ENCODE results near the gene TMC2. TPM values are rescaled to one million over a fixed set of nuclear protein-coding genes. Genes with fewer than 3 reads are reported as not detected.

TMC2 gene
- total RNA-seq, 1 experiment from 2014 or later = not detected

DNA sequence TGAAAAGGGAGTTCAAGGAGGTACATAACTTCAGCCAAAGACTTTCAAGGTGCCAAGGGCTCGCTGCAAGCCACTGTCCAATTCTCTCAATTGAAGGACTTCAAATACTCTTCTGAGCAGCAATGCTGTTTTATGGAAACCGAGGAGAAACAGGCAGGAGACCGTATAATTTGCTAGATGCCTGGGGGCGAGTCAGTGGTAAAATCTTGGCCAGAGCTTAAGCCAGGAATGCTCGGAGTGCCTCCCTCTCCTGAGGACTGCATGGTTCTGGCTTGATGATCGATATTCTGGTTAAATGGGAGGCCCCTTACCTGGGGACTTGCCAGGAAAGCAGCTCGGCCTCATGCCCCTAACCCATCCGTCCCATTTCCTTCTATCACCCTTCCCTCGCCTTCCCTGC is 80.3 kb downstream of the TMC2 start:
- Mint-ChIP-seq H3K4me1 (ENCODE audit: insufficient read depth, unreplicated experiment) (peaks cover 7% of the 10 kb centered on the region), H3K27ac (ENCODE audit: low read depth, unreplicated experiment) (no peak overlapping the region), H3K4me3 (ENCODE audit: unreplicated experiment) (no peak overlapping the region), H3K9me3 (ENCODE audit: unreplicated experiment) (peaks cover 17% of the 10 kb centered on the region), H3K27me3 (ENCODE audit: insufficient read depth, unreplicated experiment) (peaks cover 28% of the 10 kb centered on the region), H3K36me3 (ENCODE audit: insufficient read depth, unreplicated experiment) (no peaks in the 10 kb centered on the region)
- intact Hi-C loops (cut with micrococcal nuclease) = no loop called here
- TF ChIP-seq, protein P1, sequence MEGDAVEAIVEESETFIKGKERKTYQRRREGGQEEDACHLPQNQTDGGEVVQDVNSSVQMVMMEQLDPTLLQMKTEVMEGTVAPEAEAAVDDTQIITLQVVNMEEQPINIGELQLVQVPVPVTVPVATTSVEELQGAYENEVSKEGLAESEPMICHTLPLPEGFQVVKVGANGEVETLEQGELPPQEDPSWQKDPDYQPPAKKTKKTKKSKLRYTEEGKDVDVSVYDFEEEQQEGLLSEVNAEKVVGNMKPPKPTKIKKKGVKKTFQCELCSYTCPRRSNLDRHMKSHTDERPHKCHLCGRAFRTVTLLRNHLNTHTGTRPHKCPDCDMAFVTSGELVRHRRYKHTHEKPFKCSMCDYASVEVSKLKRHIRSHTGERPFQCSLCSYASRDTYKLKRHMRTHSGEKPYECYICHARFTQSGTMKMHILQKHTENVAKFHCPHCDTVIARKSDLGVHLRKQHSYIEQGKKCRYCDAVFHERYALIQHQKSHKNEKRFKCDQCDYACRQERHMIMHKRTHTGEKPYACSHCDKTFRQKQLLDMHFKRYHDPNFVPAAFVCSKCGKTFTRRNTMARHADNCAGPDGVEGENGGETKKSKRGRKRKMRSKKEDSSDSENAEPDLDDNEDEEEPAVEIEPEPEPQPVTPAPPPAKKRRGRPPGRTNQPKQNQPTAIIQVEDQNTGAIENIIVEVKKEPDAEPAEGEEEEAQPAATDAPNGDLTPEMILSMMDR (IDR thresholded peaks at IDR 0.05; ENCODE audit: unreplicated experiment) = no peak
- no peak for DNase-seq (ENCODE audit: unreplicated experiment)
- no TSS peak for BruUV-seq (replicated peaks)
- ChIA-PET CTCF (no interaction called here), POLR2A (no interaction called here)

DNA sequence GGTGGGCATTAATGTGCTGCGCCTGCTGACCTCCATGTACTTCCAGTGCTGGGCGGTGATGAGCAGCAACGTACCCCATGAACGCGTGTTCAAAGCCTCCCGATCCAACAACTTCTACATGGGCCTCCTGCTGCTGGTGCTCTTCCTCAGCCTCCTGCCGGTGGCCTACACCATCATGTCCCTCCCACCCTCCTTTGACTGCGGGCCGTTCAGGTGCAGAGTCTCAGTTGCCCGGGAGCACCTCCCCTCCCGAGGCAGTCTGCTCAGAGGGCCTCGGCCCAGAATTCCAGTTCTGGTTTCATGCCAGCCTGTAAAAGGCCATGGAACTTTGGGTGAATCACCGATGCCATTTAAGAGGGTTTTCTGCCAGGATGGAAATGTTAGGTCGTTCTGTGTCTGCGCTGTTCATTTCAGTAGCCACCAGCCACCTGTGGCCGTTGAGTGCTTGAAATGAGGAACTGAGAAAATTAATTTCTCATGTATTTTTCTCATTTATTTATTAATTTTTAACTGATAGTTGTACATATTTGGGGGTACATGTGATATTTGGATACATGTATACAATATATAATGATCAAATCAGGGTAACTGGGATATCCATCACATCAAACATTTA is 80.8 kb downstream of the TMC2 start:
- peaks cover 22% of the 10 kb centered on the region for H3K27me3 Mint-ChIP-seq (ENCODE audit: insufficient read depth, unreplicated experiment)
- CTCF ChIA-PET = no interaction called here
- intact Hi-C loops (cut with micrococcal nuclease) = no loop called here
- H3K4me1 Mint-ChIP-seq (ENCODE audit: insufficient read depth, unreplicated experiment) = peaks cover 7% of the 10 kb centered on the region
- H3K36me3 Mint-ChIP-seq (ENCODE audit: insufficient read depth, unreplicated experiment) = no peaks in the 10 kb centered on the region
- BruUV-seq (replicated peaks) = no TSS peak
- POLR2A ChIA-PET = no interaction called here
- no peak overlapping the region for H3K4me3 Mint-ChIP-seq (ENCODE audit: unreplicated experiment)
- no peak for DNase-seq (ENCODE audit: unreplicated experiment)
- TF ChIP-seq, protein P1 (IDR thresholded peaks at IDR 0.05; ENCODE audit: unreplicated experiment) = no peak
- H3K27ac Mint-ChIP-seq (ENCODE audit: low read depth, unreplicated experiment) = no peak overlapping the region
- peaks cover 17% of the 10 kb centered on the region for H3K9me3 Mint-ChIP-seq (ENCODE audit: unreplicated experiment)

DNA sequence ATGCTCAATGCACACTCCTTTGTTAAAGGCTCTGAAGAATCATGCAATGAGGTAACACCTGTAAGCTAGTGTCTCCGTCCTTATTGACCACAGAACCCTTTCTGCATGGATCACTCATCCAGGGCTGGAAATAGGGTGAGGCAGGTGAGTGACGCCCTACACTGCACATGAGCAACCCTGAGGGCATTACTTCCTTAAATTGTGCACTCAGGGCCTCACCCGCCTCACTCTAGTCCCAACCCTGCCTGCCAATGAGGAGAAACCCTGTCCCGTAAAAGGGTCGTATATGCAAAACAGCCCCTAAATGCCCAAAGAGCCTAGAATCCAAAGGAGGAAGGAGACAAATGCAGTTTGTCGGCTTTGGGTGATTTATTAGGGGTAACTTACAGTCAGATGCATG is 82.4 kb downstream of the TMC2 start:
- H3K27me3 Mint-ChIP-seq (ENCODE audit: insufficient read depth, unreplicated experiment) = peaks cover 20% of the 10 kb centered on the region

DNA sequence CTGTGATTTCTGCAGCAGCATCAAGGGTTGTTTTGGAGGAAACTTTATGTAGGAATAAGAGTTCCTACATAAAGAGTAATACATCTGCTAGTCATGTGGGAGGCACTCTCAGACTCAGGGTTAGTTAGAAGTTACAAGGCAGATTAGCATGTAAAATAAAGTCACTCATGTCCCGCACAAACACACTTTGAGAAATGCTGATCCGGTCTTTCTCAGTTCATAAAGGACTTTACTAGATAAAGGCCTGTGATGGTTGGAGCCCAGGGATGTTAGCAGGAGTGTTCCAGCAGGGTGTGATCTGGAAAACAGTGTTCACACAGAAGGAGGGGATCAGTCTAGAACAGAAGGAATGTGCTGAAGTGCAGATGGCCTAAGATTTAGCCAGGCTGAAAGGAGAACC is 83.0 kb downstream of the TMC2 start:
- H3K9me3 Mint-ChIP-seq (ENCODE audit: unreplicated experiment) = peaks cover 17% of the 10 kb centered on the region
- ChIA-PET CTCF (interaction anchor here (1.0 kb wide), 1 partner anchor 33 kb away, joined by 3 read pairs; no protein-coding TSS in a partner anchor), POLR2A (no interaction called here)
- H3K36me3 Mint-ChIP-seq (ENCODE audit: insufficient read depth, unreplicated experiment) = no peaks in the 10 kb centered on the region
- intact Hi-C loops (cut with micrococcal nuclease) = no loop called here
- H3K4me3 Mint-ChIP-seq (ENCODE audit: unreplicated experiment) = no peak overlapping the region
- H3K27me3 Mint-ChIP-seq (ENCODE audit: insufficient read depth, unreplicated experiment) = peaks cover 20% of the 10 kb centered on the region
- no TSS peak for BruUV-seq (replicated peaks)
- H3K4me1 Mint-ChIP-seq (ENCODE audit: insufficient read depth, unreplicated experiment) = peaks cover 7% of the 10 kb centered on the region
- TF ChIP-seq, protein P1 (IDR thresholded peaks at IDR 0.05; ENCODE audit: unreplicated experiment) = no peak
- no peak for DNase-seq (ENCODE audit: unreplicated experiment)
- no peak overlapping the region for H3K27ac Mint-ChIP-seq (ENCODE audit: low read depth, unreplicated experiment)

More for the DNA sequence above, 82.4 kb downstream of the TMC2 start:
- no peak overlapping the region for H3K27ac Mint-ChIP-seq (ENCODE audit: low read depth, unreplicated experiment)
- H3K4me3 Mint-ChIP-seq (ENCODE audit: unreplicated experiment) = no peak overlapping the region
- H3K36me3 Mint-ChIP-seq (ENCODE audit: insufficient read depth, unreplicated experiment) = no peaks in the 10 kb centered on the region
- POLR2A ChIA-PET = no interaction called here
- no TSS peak for BruUV-seq (replicated peaks)
- TF ChIP-seq, protein P1 (IDR thresholded peaks at IDR 0.05; ENCODE audit: unreplicated experiment) = no peak
- CTCF ChIA-PET = interaction anchor here (0.5 kb wide), 2 partner anchors 26 to 136 kb away, joined by 3 to 5 read pairs; no protein-coding TSS in a partner anchor
- DNase-seq (ENCODE audit: unreplicated experiment) = no peak
- H3K9me3 Mint-ChIP-seq (ENCODE audit: unreplicated experiment) = peaks cover 17% of the 10 kb centered on the region
- H3K4me1 Mint-ChIP-seq (ENCODE audit: insufficient read depth, unreplicated experiment) = peaks cover 7% of the 10 kb centered on the region
- intact Hi-C loops (cut with micrococcal nuclease) = no loop called here

Measured in MCF 10A (cell line).